HEK293 (cell line): ENCODE data around the gene LY6G6F.

ENCODE experiments used
- ATF2 ChIP-seq: fragments of 450-650 bp; formaldehyde crosslinking; IDR thresholded peaks from 2 replicates; pipeline ENCODE4 v1.5.1; 2016; ENCODE audit warnings: missing biosample characterization, missing genetic modification characterization, low read depth
- ZNF48 ChIP-seq: fragments of 450-650 bp; formaldehyde crosslinking; IDR thresholded peaks from 2 replicates; pipeline ENCODE4 v1.5.1; 2016; ENCODE audit warnings: missing biosample characterization, missing genetic modification characterization
- ZNF549 ChIP-seq: fragments of 450-650 bp; IDR thresholded peaks from 2 replicates; pipeline ENCODE4 v1.5.1; 2018; ENCODE audit warnings: missing biosample characterization, missing genetic modification characterization, mild to moderate bottlenecking, inconsistent platforms, moderate library complexity
- ZSCAN5A ChIP-seq: fragments of 450-650 bp; formaldehyde crosslinking; IDR thresholded peaks from 2 replicates; pipeline ENCODE4 v1.5.1; 2016; ENCODE audit warnings: missing biosample characterization, missing genetic modification characterization

GRCh38 chr6:31715022-31715958 is 8.6 kb downstream of the LY6G6F start, which contains the start of gene LY6G6D:
- TF ChIP-seq ZNF549 (tag by site-specific recombination) (no peak), ZNF48 (tag by site-specific recombination) (no peak), ATF2 (tag by site-specific recombination) (no peak), ZSCAN5A (tag by site-specific recombination) (no peak)
